Fibroblast of mammary gland (primary cell): ENCODE data around the gene CARD14.

Experiments
- DNase-seq: peaks from one replicate; pipeline ENCODE4 v3.0.0-alpha.2; 2010; ENCODE audit warnings: low read depth
- H3K4me3 ChIP-seq: 2 replicates; pipeline ENCODE4 v1.5.1; 2011; ENCODE audit warnings: low read depth, mild to moderate bottlenecking, low read length, moderate library complexity; ENCODE audit not compliant: control insufficient read depth
- CTCF ChIP-seq: conservative IDR thresholded peaks from 2 replicates; pipeline ENCODE4 v1.5.1; 2011; ENCODE audit warnings: low read depth, low read length, inconsistent platforms; ENCODE audit not compliant: control insufficient read depth, insufficient read depth

The CARD14 gene

GRCh38 chr17:80247561-80247960 is 77.7 kb downstream of the CARD14 start:
- H3K4me3 ChIP-seq = no peak overlapping the region
- no peak for TF ChIP-seq CTCF
- no peak for DNase-seq

GRCh38 chr17:80248001-80248893 is 78.4 kb downstream of the CARD14 start:
- no peak for TF ChIP-seq CTCF
- H3K4me3 ChIP-seq = no peak overlapping the region
- DNase-seq = no peak

- no peak for TF ChIP-seq CTCF
- H3K4me3 ChIP-seq = no peak overlapping the region
- no peak for DNase-seq
These were observed 79.3 kb downstream of the CARD14 start for GRCh38 chr17:80248894-80249710.

- H3K4me3 ChIP-seq = no peak overlapping the region
- no peak for TF ChIP-seq CTCF
- DNase-seq = no peak
These were observed 82.1 kb downstream of the CARD14 start for GRCh38 chr17:80251966-80252365.

- DNase-seq = no peak
- TF ChIP-seq CTCF = no peak
These were observed 83.0 kb downstream of the CARD14 start for GRCh38 chr17:80252871-80253270.

GRCh38 chr17:80253631-80254395 is 84.0 kb downstream of the CARD14 start:
- no peak overlapping the region for H3K4me3 ChIP-seq
- no peak for TF ChIP-seq CTCF
- DNase-seq = no peak

More at GRCh38 chr17:80252871-80253270, 83.0 kb downstream of the CARD14 start:
- H3K4me3 ChIP-seq = no peak overlapping the region
